Mesenchymal stem cell (in vitro differentiated cells and primary cell): ENCODE results near the gene EN2.

Experiments used
- DNase-seq: peaks from one replicate; pipeline ENCODE4 v3.0.0-alpha.2; 2013
- H2AFZ ChIP-seq: one replicate; pipeline ENCODE4 v1.6.1; 2013; ENCODE audit warnings: low read depth, mild to moderate bottlenecking, control low read depth, inconsistent platforms, low read length, moderate library complexity
- H2AK5ac ChIP-seq: 2 replicates; pipeline ENCODE4 v1.6.1; 2013; ENCODE audit warnings: low read length, moderate library complexity, mild to moderate bottlenecking, inconsistent platforms; ENCODE audit not compliant: severe bottlenecking
- H2BK120ac ChIP-seq: one replicate; pipeline ENCODE4 v1.6.1; 2013; ENCODE audit warnings: low read depth, mild to moderate bottlenecking, inconsistent platforms, low read length, moderate library complexity
- H2BK12ac ChIP-seq, 2 experiments: one replicate each; pipeline ENCODE4 v1.6.1; 2013; ENCODE audit warnings: inconsistent platforms in 2 of 2, low read length in 2 of 2, mild to moderate bottlenecking in 2 of 2, moderate library complexity in 2 of 2, control low read depth in 1 of 2
- H2BK15ac ChIP-seq: one replicate; pipeline ENCODE4 v1.6.1; 2013; ENCODE audit warnings: mild to moderate bottlenecking, low read depth, inconsistent platforms; ENCODE audit not compliant: poor library complexity, severe bottlenecking
- H2BK5ac ChIP-seq: 2 replicates; pipeline ENCODE4 v1.6.1; 2013; ENCODE audit warnings: low read depth, mild to moderate bottlenecking, low read length, control low read depth, inconsistent platforms; ENCODE audit not compliant: poor library complexity, severe bottlenecking
- H3K14ac ChIP-seq, 2 experiments: one replicate each; pipeline ENCODE4 v1.6.1; 2013; ENCODE audit warnings: inconsistent platforms in 2 of 2, low read length in 2 of 2, control low read depth in 1 of 2, mild to moderate bottlenecking in 1 of 2, moderate library complexity in 1 of 2
- H3K18ac ChIP-seq, 2 experiments: one replicate each; pipeline ENCODE4 v1.6.1; 2013; ENCODE audit warnings: inconsistent platforms in 2 of 2, low read length in 2 of 2, control low read depth in 1 of 2, low read depth in 1 of 2, mild to moderate bottlenecking in 1 of 2
- H3K23ac ChIP-seq, 2 experiments: one replicate each; pipeline ENCODE4 v1.6.1; 2013; ENCODE audit warnings: inconsistent platforms in 2 of 2, low read length in 2 of 2, mild to moderate bottlenecking in 2 of 2, moderate library complexity in 2 of 2, control low read depth in 1 of 2
- H3K27ac ChIP-seq: 2 replicates; pipeline ENCODE4 v1.5.1; 2013; ENCODE audit warnings: mild to moderate bottlenecking, moderate library complexity, low read length, control low read depth, inconsistent platforms; ENCODE audit not compliant: poor library complexity, severe bottlenecking
- H3K27me3 ChIP-seq, 2 experiments: 2 replicates each; pipeline versions ENCODE4 v1.6.1 to v1.7.0; 2013; ENCODE audit warnings: low read length in 2 of 2, mild to moderate bottlenecking in 2 of 2, moderate library complexity in 2 of 2, control low read depth in 1 of 2, inconsistent platforms in 1 of 2; ENCODE audit not compliant: control insufficient read depth in 1 of 2, insufficient read depth in 1 of 2
- H3K36me3 ChIP-seq, 2 experiments: 2 replicates each; pipeline versions ENCODE4 v1.6.1 to v1.7.0; 2013; ENCODE audit warnings: low read length in 2 of 2, control low read depth in 1 of 2, inconsistent platforms in 1 of 2, low read depth in 1 of 2, mild to moderate bottlenecking in 1 of 2; ENCODE audit not compliant: insufficient read depth in 2 of 2, control insufficient read depth in 1 of 2
- H3K4ac ChIP-seq, 2 experiments: one replicate each; pipeline ENCODE4 v1.6.1; 2013; ENCODE audit warnings: inconsistent platforms in 2 of 2, low read length in 2 of 2, mild to moderate bottlenecking in 2 of 2, moderate library complexity in 2 of 2, control low read depth in 1 of 2, low read depth in 1 of 2
- H3K4me1 ChIP-seq: 2 replicates; pipeline ENCODE4 v1.6.1; 2013; ENCODE audit warnings: low read depth, low read length, control low read depth; ENCODE audit not compliant: control insufficient read depth, insufficient read depth
- H3K4me2 ChIP-seq: 2 replicates; pipeline ENCODE4 v1.6.1; 2013; ENCODE audit warnings: low read length, mild to moderate bottlenecking, inconsistent platforms; ENCODE audit not compliant: poor library complexity, severe bottlenecking
- H3K4me3 ChIP-seq, 2 experiments: 2 replicates each; pipeline versions ENCODE4 v1.5.1 to v1.7.0; 2013; ENCODE audit warnings: low read length in 2 of 2, mild to moderate bottlenecking in 2 of 2, control low read depth in 1 of 2, low read depth in 1 of 2; ENCODE audit not compliant: insufficient read depth in 1 of 2
- H3K79me1 ChIP-seq: replicated peaks from 2 replicates; pipeline ENCODE4 v1.6.1; 2013; ENCODE audit warnings: mild to moderate bottlenecking, control low read depth, low read length, inconsistent platforms; ENCODE audit not compliant: poor library complexity, severe bottlenecking
- H3K9ac ChIP-seq: 2 replicates; pipeline ENCODE4 v1.7.0; 2013; ENCODE audit warnings: mild to moderate bottlenecking, low read length, moderate library complexity
- H3K9me3 ChIP-seq: 2 replicates; pipeline ENCODE4 v1.7.0; 2013; ENCODE audit warnings: mild to moderate bottlenecking, low read length; ENCODE audit not compliant: control insufficient read depth
- H4K8ac ChIP-seq: one replicate; pipeline ENCODE4 v1.6.1; 2013; ENCODE audit warnings: inconsistent platforms, mild to moderate bottlenecking, low read length, moderate library complexity
- H4K91ac ChIP-seq: one replicate; pipeline ENCODE4 v1.6.1; 2013; ENCODE audit warnings: mild to moderate bottlenecking, low read length, inconsistent platforms
- WGBS: methylation state at CpG from one replicate; pipeline ENCODE4 v1.1.7; 2013; ENCODE audit warnings: mixed read lengths; 5-methylcytosine and 5-hydroxymethylcytosine counted together

The EN2 gene

DNA sequence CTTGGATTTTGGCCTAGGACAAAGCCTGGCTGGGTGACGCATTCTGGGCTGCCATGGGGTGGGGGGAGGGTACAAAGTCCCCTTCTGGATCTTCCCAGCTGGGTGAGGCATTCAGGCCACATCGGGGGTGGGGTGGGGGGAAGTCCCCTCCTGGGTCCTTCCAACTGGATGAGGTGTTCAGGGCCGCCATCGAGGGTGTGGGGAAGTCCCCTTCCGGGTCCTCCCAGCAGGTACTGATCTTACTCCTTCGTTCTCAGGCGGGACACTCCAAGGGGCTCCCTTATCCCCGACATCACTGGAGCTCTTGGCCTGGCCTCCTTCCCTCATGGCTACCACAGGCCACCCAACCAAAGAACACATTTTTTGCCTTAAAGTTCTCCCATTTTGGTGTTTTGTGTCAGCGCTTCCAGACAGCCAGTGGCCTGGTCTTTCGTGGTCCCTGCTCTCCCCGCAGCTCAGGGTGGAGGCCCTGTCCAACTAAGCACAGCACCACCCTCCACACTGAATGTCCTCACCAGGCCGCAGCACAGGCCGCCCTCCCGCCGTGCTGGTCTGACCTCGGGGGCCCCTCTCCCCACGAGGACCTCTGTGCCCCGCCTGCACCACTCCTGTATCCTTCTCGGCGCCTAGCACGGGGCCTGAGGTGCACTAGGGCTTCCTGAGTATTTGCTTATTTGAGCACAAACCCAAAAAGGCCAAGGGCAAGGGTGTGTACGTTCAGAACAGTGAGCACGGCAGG lies 38.5 kb downstream of the EN2 start:
- no peaks in the 10 kb centered on the region for H3K4me1 ChIP-seq
- no peak overlapping the region for H2AFZ ChIP-seq
- 81% methylated on average over 23 of the region's 23 CpGs for WGBS
- no peak overlapping the region for H2BK5ac ChIP-seq
- DNase-seq, result no peak
- H3K23ac ChIP-seq, result no peak overlapping the region
- H3K14ac ChIP-seq, result no peak overlapping the region
- H2AK5ac ChIP-seq, result no peak overlapping the region
- H3K36me3 ChIP-seq, result peaks cover 0 to 3% of the 10 kb centered on the region in 2 experiments
- no peak overlapping the region for H3K4me2 ChIP-seq
- no peak overlapping the region for H3K9ac ChIP-seq
- H2BK120ac ChIP-seq, result no peak overlapping the region
- no peak overlapping the region for H4K91ac ChIP-seq
- H2BK15ac ChIP-seq, result no peak overlapping the region
- H3K4me3 ChIP-seq, result no peak overlapping the region
- no peak overlapping the region for H4K8ac ChIP-seq
- H3K27me3 ChIP-seq, result peaks cover 45 to 58% of the 10 kb centered on the region in 2 experiments
- H3K4ac ChIP-seq, result no peak overlapping the region
- no peak overlapping the region for H3K27ac ChIP-seq
- H3K18ac ChIP-seq, result no peak overlapping the region
- no peaks in the 10 kb centered on the region for H3K9me3 ChIP-seq
- H3K79me1 ChIP-seq, result no peaks in the 10 kb centered on the region
- H2BK12ac ChIP-seq, result no peak overlapping the region

GRCh38 chr7:155497149-155497901 lies 39.4 kb downstream of the EN2 start:
- Histone ChIP-seq H3K9me3 (no peaks in the 10 kb centered on the region), H3K79me1 (no peaks in the 10 kb centered on the region), H2BK120ac (no peak overlapping the region), H2BK15ac (no peak overlapping the region), H2AK5ac (no peak overlapping the region), H3K18ac (no peak overlapping the region), H3K27ac (no peak overlapping the region), H2AFZ (no peak overlapping the region), H4K91ac (no peak overlapping the region), H4K8ac (no peak overlapping the region), H3K23ac (no peak overlapping the region), H3K4ac (no peak overlapping the region), H3K4me1 (no peaks in the 10 kb centered on the region), H3K9ac (no peak overlapping the region), H3K14ac (no peak overlapping the region), H3K4me3 (no peak overlapping the region), H2BK5ac (no peak overlapping the region), H2BK12ac (no peak overlapping the region), H3K27me3 (peaks cover 43 to 52% of the 10 kb centered on the region in 2 experiments), H3K4me2 (no peak overlapping the region), H3K36me3 (peaks cover 0 to 3% of the 10 kb centered on the region in 2 experiments)
- 76% methylated on average over 26 of the region's 26 CpGs for WGBS
- no peak for DNase-seq

- no peak overlapping the region for H2BK15ac ChIP-seq
- no peak overlapping the region for H2AK5ac ChIP-seq
- H3K14ac ChIP-seq, result no peak overlapping the region
- H4K8ac ChIP-seq, result no peak overlapping the region
- H3K18ac ChIP-seq, result no peak overlapping the region
- no peak overlapping the region for H3K23ac ChIP-seq
- H3K79me1 ChIP-seq, result no peaks in the 10 kb centered on the region
- H2BK5ac ChIP-seq, result no peak overlapping the region
- H3K9ac ChIP-seq, result no peak overlapping the region
- H3K4me2 ChIP-seq, result no peak overlapping the region
- no peak overlapping the region for H2AFZ ChIP-seq
- WGBS, result 21% methylated on average over 1 of the region's 3 CpGs
- DNase-seq, result no peak
- no peaks in the 10 kb centered on the region for H3K9me3 ChIP-seq
- no peaks in the 10 kb centered on the region for H3K36me3 ChIP-seq
- peaks cover 11% of the 10 kb centered on the region for H3K4me1 ChIP-seq
- H3K27me3 ChIP-seq, result peaks cover 80 to 87% of the 10 kb centered on the region in 2 experiments
- H2BK12ac ChIP-seq, result no peak overlapping the region
- no peak overlapping the region for H3K27ac ChIP-seq
- H3K4ac ChIP-seq, result no peak overlapping the region
- H4K91ac ChIP-seq, result no peak overlapping the region
- no peak overlapping the region for H3K4me3 ChIP-seq
- no peak overlapping the region for H2BK120ac ChIP-seq
These were observed 47.5 kb downstream of the EN2 start for GRCh38 chr7:155505422-155505793.

DNA sequence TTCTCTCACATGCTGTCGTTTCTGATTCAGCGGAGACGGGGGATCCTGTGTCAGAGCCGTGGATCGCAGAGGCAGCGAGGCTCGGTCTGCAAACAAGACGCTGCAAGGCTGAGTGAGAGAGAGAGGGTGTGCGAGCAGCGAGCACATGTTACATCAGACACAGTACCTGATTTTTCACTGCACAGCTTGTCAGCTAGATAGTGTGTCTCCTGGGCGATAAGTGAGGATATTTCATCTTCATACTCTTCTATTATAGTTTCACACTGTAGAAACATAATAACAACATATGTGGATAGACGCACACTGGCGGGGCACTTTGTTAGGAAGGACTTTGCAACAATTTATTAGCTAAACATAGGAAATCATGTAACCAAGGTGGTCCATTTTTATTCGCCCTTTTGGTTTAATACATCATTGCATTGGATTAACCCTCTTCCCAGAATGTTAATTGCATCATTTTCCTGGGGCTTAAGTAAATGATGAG lies 49.0 kb downstream of the EN2 start:
- no peaks in the 10 kb centered on the region for H3K79me1 ChIP-seq
- no peak overlapping the region for H2AFZ ChIP-seq
- H3K4me1 ChIP-seq, result peaks cover 11% of the 10 kb centered on the region
- peak; percentile 10 for DNase-seq
- no peak overlapping the region for H3K18ac ChIP-seq
- H3K14ac ChIP-seq, result no peak overlapping the region
- H3K9ac ChIP-seq, result no peak overlapping the region
- H3K27me3 ChIP-seq, result peaks cover 78 to 90% of the 10 kb centered on the region in 2 experiments
- no peak overlapping the region for H2BK5ac ChIP-seq
- no peak overlapping the region for H3K4me3 ChIP-seq
- 0% methylated on average over 8 of the region's 14 CpGs for WGBS
- no peak overlapping the region for H2BK12ac ChIP-seq
- H4K91ac ChIP-seq, result no peak overlapping the region
- H3K4ac ChIP-seq, result no peak overlapping the region
- H3K9me3 ChIP-seq, result no peaks in the 10 kb centered on the region
- H3K36me3 ChIP-seq, result no peaks in the 10 kb centered on the region
- H3K27ac ChIP-seq, result no peak overlapping the region
- peak overlapping the region; percentile 7 for H3K4me2 ChIP-seq
- no peak overlapping the region for H2AK5ac ChIP-seq
- no peak overlapping the region for H2BK120ac ChIP-seq
- H2BK15ac ChIP-seq, result no peak overlapping the region
- no peak overlapping the region for H4K8ac ChIP-seq
- H3K23ac ChIP-seq, result no peak overlapping the region
